Effector memory CD8-positive, alpha-beta T cell (primary cell): Measurements from ENCODE around the gene SCNN1A.
A peak's percentile ranks its signal among the peaks of the same experiment; 100 is the strongest.

ENCODE experiments used
- ATAC-seq: fragments of 150-1000 bp; cut with Tn5 transposase; replicated peaks from 2 replicates; pipeline ENCODE4 v1.10.0; 2021; ENCODE audit warnings: mild to moderate bottlenecking, moderate library complexity
- DNase-seq, 3 experiments: peaks; one replicate each; pipeline ENCODE4 v3.0.0; 2021
- H3K27ac Mint-ChIP-seq, 2 donors: one replicate each; pipeline ENCODE4 v1.8.0; 2022; ENCODE audit warnings: mild to moderate bottlenecking in 2 of 2, mixed read lengths in 2 of 2, moderate library complexity in 2 of 2
- H3K27me3 Mint-ChIP-seq, 2 donors: one replicate each; pipeline ENCODE4 v1.8.0; 2022; ENCODE audit warnings: mixed read lengths in 2 of 2
- H3K36me3 Mint-ChIP-seq: one replicate; pipeline ENCODE4 v1.8.0; 2022; ENCODE audit warnings: mild to moderate bottlenecking, moderate library complexity, mixed read lengths; ENCODE audit not compliant: insufficient read depth
- H3K4me1 Mint-ChIP-seq, 2 donors: one replicate each; pipeline ENCODE4 v1.8.0; 2022; ENCODE audit warnings: low read depth in 2 of 2, mixed read lengths in 2 of 2
- H3K4me3 Mint-ChIP-seq, 2 donors: one replicate each; pipeline ENCODE4 v1.8.0; 2022; ENCODE audit warnings: mild to moderate bottlenecking in 2 of 2, mixed read lengths in 2 of 2, moderate library complexity in 2 of 2
- H3K9me3 Mint-ChIP-seq, 2 donors: one replicate each; pipeline ENCODE4 v1.8.0; 2022; ENCODE audit warnings: mixed read lengths in 2 of 2

Gene SCNN1A

GRCh38 chr12:6368906-6369525 lies 6.3 kb downstream of the SCNN1A start:
- Mint-ChIP-seq H3K9me3 (no peaks in the 10 kb centered on the region), H3K4me3 (no peak overlapping the region), H3K27ac (peak overlapping the region in 1 of 2 donors; percentile 46), H3K27me3 (no peaks in the 10 kb centered on the region), H3K4me1 (peaks cover 14 to 15% of the 10 kb centered on the region in 2 donors), H3K36me3 (no peaks in the 10 kb centered on the region)
- no peak for ATAC-seq
- no peak for DNase-seq

- Mint-ChIP-seq H3K9me3 (no peaks in the 10 kb centered on the region), H3K27me3 (no peaks in the 10 kb centered on the region), H3K4me1 (peaks cover 13 to 14% of the 10 kb centered on the region in 2 donors), H3K27ac (peak overlapping the region; percentile 46), H3K4me3 (no peak overlapping the region), H3K36me3 (no peaks in the 10 kb centered on the region)
- DNase-seq (no peak), ATAC-seq (no peak)
These were observed 7.1 kb downstream of the SCNN1A start for GRCh38 chr12:6367969-6368892.

GRCh38 chr12:6367065-6367968 lies 8.0 kb downstream of the SCNN1A start:
- peak; percentile 34 to 37 (median 35) for DNase-seq
- no peaks in the 10 kb centered on the region for H3K36me3 Mint-ChIP-seq
- H3K9me3 Mint-ChIP-seq = no peaks in the 10 kb centered on the region
- H3K27me3 Mint-ChIP-seq = no peaks in the 10 kb centered on the region
- H3K4me3 Mint-ChIP-seq = no peak overlapping the region
- ATAC-seq = peak; percentile 74
- H3K4me1 Mint-ChIP-seq = peaks cover 8 to 14% of the 10 kb centered on the region in 2 donors
- H3K27ac Mint-ChIP-seq = peak overlapping the region in 1 of 2 donors; percentile 46

GRCh38 chr12:6364044-6364374 lies 11.4 kb downstream of the SCNN1A start:
- DNase-seq (no peak), ATAC-seq (no peak)
- Mint-ChIP-seq H3K27ac (peak overlapping the region; percentile 41 to 56), H3K27me3 (no peaks in the 10 kb centered on the region), H3K9me3 (no peaks in the 10 kb centered on the region), H3K4me3 (peak overlapping the region; percentile 66 to 69), H3K4me1 (peaks cover 13 to 19% of the 10 kb centered on the region in 2 donors), H3K36me3 (no peaks in the 10 kb centered on the region)

GRCh38 chr12:6363330-6364043 lies 11.9 kb downstream of the SCNN1A start:
- Mint-ChIP-seq H3K27ac (peak overlapping the region; percentile 41 to 56), H3K4me3 (peak overlapping the region; percentile 66 to 69), H3K9me3 (no peaks in the 10 kb centered on the region)

GRCh38 chr12:6363010-6363329 lies 12.4 kb downstream of the SCNN1A start:
- H3K4me3 Mint-ChIP-seq = peak overlapping the region; percentile 66 to 69
- H3K27me3 Mint-ChIP-seq = no peaks in the 10 kb centered on the region
- no peaks in the 10 kb centered on the region for H3K9me3 Mint-ChIP-seq

More at GRCh38 chr12:6363330-6364043, 11.9 kb downstream of the SCNN1A start:
- H3K36me3 Mint-ChIP-seq = no peaks in the 10 kb centered on the region
- ATAC-seq = peak; percentile 87
- H3K4me1 Mint-ChIP-seq = peaks cover 13 to 19% of the 10 kb centered on the region in 2 donors
- peak; percentile 41 to 46 (median 41) for DNase-seq
- no peaks in the 10 kb centered on the region for H3K27me3 Mint-ChIP-seq

GRCh38 chr12:6362403-6362802 lies 13.0 kb downstream of the SCNN1A start:
- H3K4me3 Mint-ChIP-seq = no peak overlapping the region
- no peak for DNase-seq
- ATAC-seq = no peak

More at GRCh38 chr12:6363010-6363329, 12.4 kb downstream of the SCNN1A start:
- no peak for DNase-seq
- Mint-ChIP-seq H3K27ac (no peak overlapping the region), H3K4me1 (peaks cover 13 to 19% of the 10 kb centered on the region in 2 donors), H3K36me3 (no peaks in the 10 kb centered on the region)
- ATAC-seq = no peak

GRCh38 chr12:6361834-6362233 lies 13.5 kb downstream of the SCNN1A start:
- no peak for ATAC-seq
- Mint-ChIP-seq H3K27ac (no peak overlapping the region), H3K9me3 (no peaks in the 10 kb centered on the region), H3K4me3 (peak overlapping the region in 1 of 2 donors; percentile 28), H3K36me3 (no peaks in the 10 kb centered on the region), H3K4me1 (peaks cover 7 to 9% of the 10 kb centered on the region in 2 donors), H3K27me3 (no peaks in the 10 kb centered on the region)
- DNase-seq = no peak

More at GRCh38 chr12:6362403-6362802, 13.0 kb downstream of the SCNN1A start:
- peaks cover 11 to 14% of the 10 kb centered on the region in 2 donors for H3K4me1 Mint-ChIP-seq
- H3K27me3 Mint-ChIP-seq = no peaks in the 10 kb centered on the region
- no peaks in the 10 kb centered on the region for H3K36me3 Mint-ChIP-seq
- no peak overlapping the region for H3K27ac Mint-ChIP-seq
- no peaks in the 10 kb centered on the region for H3K9me3 Mint-ChIP-seq

GRCh38 chr12:6360578-6361490 lies 14.5 kb downstream of the SCNN1A start:
- no peaks in the 10 kb centered on the region for H3K36me3 Mint-ChIP-seq
- no peaks in the 10 kb centered on the region for H3K9me3 Mint-ChIP-seq
- H3K27ac Mint-ChIP-seq = peak overlapping the region in 1 of 2 donors; percentile 68

GRCh38 chr12:6360080-6360571 lies 15.2 kb downstream of the SCNN1A start:
- ATAC-seq = no peak
- H3K9me3 Mint-ChIP-seq = no peaks in the 10 kb centered on the region
- H3K4me1 Mint-ChIP-seq = peaks cover 16 to 17% of the 10 kb centered on the region in 2 donors
- no peaks in the 10 kb centered on the region for H3K36me3 Mint-ChIP-seq
- H3K27me3 Mint-ChIP-seq = no peaks in the 10 kb centered on the region
- peak overlapping the region in 1 of 2 donors; percentile 68 for H3K27ac Mint-ChIP-seq
- H3K4me3 Mint-ChIP-seq = no peak overlapping the region
- no peak for DNase-seq

More at GRCh38 chr12:6360578-6361490, 14.5 kb downstream of the SCNN1A start:
- H3K27me3 Mint-ChIP-seq = no peaks in the 10 kb centered on the region
- DNase-seq (no peak), ATAC-seq (no peak)
- H3K4me3 Mint-ChIP-seq = no peak overlapping the region
- peaks cover 14 to 17% of the 10 kb centered on the region in 2 donors for H3K4me1 Mint-ChIP-seq

- H3K9me3 Mint-ChIP-seq = no peaks in the 10 kb centered on the region
- H3K27me3 Mint-ChIP-seq = no peaks in the 10 kb centered on the region
These were observed 16.5 kb downstream of the SCNN1A start for GRCh38 chr12:6358881-6359280.

GRCh38 chr12:6356374-6356820 lies 19.0 kb downstream of the SCNN1A start:
- no peaks in the 10 kb centered on the region for H3K27me3 Mint-ChIP-seq
- H3K4me3 Mint-ChIP-seq = no peak overlapping the region
- H3K4me1 Mint-ChIP-seq = peaks cover 12 to 17% of the 10 kb centered on the region in 2 donors
- peak overlapping the region in 1 of 2 donors; percentile 9 for H3K27ac Mint-ChIP-seq
- no peaks in the 10 kb centered on the region for H3K36me3 Mint-ChIP-seq
- ATAC-seq = no peak
- DNase-seq = no peak
- no peaks in the 10 kb centered on the region for H3K9me3 Mint-ChIP-seq

More at GRCh38 chr12:6358881-6359280, 16.5 kb downstream of the SCNN1A start:
- Mint-ChIP-seq H3K4me3 (no peak overlapping the region), H3K27ac (no peak overlapping the region), H3K36me3 (no peaks in the 10 kb centered on the region), H3K4me1 (peaks cover 12 to 22% of the 10 kb centered on the region in 2 donors)
- ATAC-seq (no peak), DNase-seq (no peak)
